SK-N-SH (cell line): ENCODE measurements around the gene CD99L2.

Source experiments
- EP300 ChIP-seq, 2 experiments: IDR thresholded peaks; 2 replicates each; pipeline versions ENCODE4 v1.4.0 to v1.6.1; 2012; ENCODE audit warnings: borderline replicate concordance in 1 of 2, low read depth in 1 of 2, low read length in 1 of 2
- RAD21 ChIP-seq: IDR thresholded peaks from 2 replicates; pipeline ENCODE4 v1.6.1; 2012; ENCODE audit warnings: mild to moderate bottlenecking, low read length
- YY1 ChIP-seq: IDR thresholded peaks from 2 replicates; pipeline ENCODE4 v1.4.0; 2012; ENCODE audit warnings: low read depth, mild to moderate bottlenecking
- TF ChIP-seq, protein P1 (sequence below): IDR thresholded peaks from 2 replicates; pipeline ENCODE4 v1.6.1; 2012; ENCODE audit warnings: mild to moderate bottlenecking, low read depth, low read length, moderate library complexity
- TF ChIP-seq, protein P2 (sequence below): fragments of 200-600 bp; sonication (generic); IDR thresholded peaks from 2 replicates; pipeline ENCODE4 v1.6.1; 2017; ENCODE audit warnings: antibody characterized with exemption, mild to moderate bottlenecking, moderate library complexity

DNA sequence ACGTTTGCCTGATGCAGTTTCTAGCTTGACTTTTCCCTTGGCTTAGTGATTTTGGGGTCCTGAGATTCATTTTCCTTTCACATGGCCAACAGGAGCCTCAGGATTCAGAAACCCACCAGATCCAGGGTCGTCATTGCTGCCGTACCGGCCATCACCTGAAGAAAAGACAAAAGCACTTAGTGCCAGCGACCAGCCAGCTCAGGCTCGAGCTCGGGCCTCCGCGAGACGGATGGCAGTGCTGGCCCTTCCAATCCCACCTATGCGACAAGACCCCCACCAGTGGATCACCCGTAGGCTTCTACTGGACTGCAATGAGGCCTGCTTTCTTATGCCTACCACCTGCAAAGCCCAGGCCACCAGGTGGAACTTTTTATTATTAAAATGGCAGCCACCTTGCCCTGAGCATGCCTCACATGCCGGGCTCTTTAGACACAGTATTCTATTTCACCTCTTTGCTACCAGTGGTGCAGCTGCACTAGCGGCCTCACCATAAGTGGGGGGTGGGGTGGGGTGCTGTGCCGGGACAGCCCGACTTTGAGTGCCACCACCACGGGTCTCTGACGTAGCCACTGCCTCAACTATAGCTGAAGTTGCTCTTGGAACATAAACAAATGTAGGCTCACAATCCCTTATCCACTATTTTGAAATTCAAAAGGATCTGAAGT lies 121.0 kb downstream of the CD99L2 start:
- TF ChIP-seq, protein P1, sequence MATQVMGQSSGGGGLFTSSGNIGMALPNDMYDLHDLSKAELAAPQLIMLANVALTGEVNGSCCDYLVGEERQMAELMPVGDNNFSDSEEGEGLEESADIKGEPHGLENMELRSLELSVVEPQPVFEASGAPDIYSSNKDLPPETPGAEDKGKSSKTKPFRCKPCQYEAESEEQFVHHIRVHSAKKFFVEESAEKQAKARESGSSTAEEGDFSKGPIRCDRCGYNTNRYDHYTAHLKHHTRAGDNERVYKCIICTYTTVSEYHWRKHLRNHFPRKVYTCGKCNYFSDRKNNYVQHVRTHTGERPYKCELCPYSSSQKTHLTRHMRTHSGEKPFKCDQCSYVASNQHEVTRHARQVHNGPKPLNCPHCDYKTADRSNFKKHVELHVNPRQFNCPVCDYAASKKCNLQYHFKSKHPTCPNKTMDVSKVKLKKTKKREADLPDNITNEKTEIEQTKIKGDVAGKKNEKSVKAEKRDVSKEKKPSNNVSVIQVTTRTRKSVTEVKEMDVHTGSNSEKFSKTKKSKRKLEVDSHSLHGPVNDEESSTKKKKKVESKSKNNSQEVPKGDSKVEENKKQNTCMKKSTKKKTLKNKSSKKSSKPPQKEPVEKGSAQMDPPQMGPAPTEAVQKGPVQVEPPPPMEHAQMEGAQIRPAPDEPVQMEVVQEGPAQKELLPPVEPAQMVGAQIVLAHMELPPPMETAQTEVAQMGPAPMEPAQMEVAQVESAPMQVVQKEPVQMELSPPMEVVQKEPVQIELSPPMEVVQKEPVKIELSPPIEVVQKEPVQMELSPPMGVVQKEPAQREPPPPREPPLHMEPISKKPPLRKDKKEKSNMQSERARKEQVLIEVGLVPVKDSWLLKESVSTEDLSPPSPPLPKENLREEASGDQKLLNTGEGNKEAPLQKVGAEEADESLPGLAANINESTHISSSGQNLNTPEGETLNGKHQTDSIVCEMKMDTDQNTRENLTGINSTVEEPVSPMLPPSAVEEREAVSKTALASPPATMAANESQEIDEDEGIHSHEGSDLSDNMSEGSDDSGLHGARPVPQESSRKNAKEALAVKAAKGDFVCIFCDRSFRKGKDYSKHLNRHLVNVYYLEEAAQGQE = no peak
- TF ChIP-seq EP300 (IDR thresholded peaks at IDR 0.05; ENCODE audit: borderline replicate concordance in 1 of 2, low read depth in 1 of 2, low read length in 1 of 2) (no peak), YY1 (no peak), RAD21 (no peak)
- TF ChIP-seq, protein P2, sequence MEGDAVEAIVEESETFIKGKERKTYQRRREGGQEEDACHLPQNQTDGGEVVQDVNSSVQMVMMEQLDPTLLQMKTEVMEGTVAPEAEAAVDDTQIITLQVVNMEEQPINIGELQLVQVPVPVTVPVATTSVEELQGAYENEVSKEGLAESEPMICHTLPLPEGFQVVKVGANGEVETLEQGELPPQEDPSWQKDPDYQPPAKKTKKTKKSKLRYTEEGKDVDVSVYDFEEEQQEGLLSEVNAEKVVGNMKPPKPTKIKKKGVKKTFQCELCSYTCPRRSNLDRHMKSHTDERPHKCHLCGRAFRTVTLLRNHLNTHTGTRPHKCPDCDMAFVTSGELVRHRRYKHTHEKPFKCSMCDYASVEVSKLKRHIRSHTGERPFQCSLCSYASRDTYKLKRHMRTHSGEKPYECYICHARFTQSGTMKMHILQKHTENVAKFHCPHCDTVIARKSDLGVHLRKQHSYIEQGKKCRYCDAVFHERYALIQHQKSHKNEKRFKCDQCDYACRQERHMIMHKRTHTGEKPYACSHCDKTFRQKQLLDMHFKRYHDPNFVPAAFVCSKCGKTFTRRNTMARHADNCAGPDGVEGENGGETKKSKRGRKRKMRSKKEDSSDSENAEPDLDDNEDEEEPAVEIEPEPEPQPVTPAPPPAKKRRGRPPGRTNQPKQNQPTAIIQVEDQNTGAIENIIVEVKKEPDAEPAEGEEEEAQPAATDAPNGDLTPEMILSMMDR = no peak
